Measurements from ENCODE around the gene NID2.

NID2 gene

DNA sequence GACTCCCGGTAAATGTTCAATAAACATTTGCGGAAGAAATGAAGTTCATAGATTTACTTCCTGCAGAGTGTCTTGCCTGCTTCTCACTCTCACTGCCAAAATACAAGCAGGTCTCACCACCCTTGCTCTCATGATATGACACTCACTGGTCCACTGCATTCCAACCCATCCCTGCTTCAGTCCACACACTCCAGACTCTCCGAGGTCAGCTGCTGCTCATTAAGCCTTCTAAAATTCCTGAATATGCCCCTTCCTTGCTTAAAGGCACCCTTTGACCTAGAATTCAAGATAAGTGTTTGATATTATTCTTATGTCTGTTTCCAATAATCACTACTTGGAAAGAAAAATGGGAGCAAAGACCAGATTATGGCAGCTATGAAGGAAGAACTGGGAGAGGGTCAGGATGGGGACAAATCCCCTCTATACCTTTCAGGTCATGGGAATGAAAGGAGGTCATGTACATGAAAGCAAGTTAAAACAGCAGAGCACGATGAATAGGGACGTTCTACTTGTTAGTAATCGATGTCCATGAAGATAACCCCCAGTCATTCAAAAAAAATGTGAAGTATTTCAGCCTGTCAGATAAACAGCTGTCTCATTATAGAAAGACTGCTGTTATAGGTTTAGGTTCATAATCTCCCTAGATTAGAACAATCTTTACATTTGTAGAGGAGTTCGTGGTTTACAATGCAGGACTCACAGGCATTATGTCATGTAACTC, 10.5 kb upstream of the NID2 start:
- H3K27ac ChIP-seq (ENCODE audit: low read length) = no peak overlapping the region
- peaks cover 61% of the 10 kb centered on the region for H3K27me3 ChIP-seq (ENCODE audit: low read depth, low read length)
- TF ChIP-seq, protein P1, sequence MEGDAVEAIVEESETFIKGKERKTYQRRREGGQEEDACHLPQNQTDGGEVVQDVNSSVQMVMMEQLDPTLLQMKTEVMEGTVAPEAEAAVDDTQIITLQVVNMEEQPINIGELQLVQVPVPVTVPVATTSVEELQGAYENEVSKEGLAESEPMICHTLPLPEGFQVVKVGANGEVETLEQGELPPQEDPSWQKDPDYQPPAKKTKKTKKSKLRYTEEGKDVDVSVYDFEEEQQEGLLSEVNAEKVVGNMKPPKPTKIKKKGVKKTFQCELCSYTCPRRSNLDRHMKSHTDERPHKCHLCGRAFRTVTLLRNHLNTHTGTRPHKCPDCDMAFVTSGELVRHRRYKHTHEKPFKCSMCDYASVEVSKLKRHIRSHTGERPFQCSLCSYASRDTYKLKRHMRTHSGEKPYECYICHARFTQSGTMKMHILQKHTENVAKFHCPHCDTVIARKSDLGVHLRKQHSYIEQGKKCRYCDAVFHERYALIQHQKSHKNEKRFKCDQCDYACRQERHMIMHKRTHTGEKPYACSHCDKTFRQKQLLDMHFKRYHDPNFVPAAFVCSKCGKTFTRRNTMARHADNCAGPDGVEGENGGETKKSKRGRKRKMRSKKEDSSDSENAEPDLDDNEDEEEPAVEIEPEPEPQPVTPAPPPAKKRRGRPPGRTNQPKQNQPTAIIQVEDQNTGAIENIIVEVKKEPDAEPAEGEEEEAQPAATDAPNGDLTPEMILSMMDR (IDR thresholded peaks at IDR 0.05; ENCODE audit: low read depth, low read length) = no peak
- TF ChIP-seq EZH2phosphoT487 (IDR thresholded peaks at IDR 0.05; ENCODE audit: low read depth) = no peak
- H4K20me1 ChIP-seq (ENCODE audit: insufficient read depth, low read length) = no peaks in the 10 kb centered on the region
- H3K9me3 ChIP-seq (ENCODE audit: insufficient read depth, low read length) = no peaks in the 10 kb centered on the region
- no peaks in the 10 kb centered on the region for H3K79me2 ChIP-seq (ENCODE audit: low read length)
- no peak overlapping the region for H3K4me3 ChIP-seq (ENCODE audit: low read length)
- H2AFZ ChIP-seq (ENCODE audit: low read depth, low read length) = no peak overlapping the region
- no peaks in the 10 kb centered on the region for H3K36me3 ChIP-seq (replicated peaks; ENCODE audit: low read depth, low read length)
- H3K4me1 ChIP-seq (ENCODE audit: low read length) = no peaks in the 10 kb centered on the region
- no peak overlapping the region for H3K4me2 ChIP-seq (ENCODE audit: low read length)
- H3K9ac ChIP-seq (ENCODE audit: low read length) = no peak overlapping the region

DNA sequence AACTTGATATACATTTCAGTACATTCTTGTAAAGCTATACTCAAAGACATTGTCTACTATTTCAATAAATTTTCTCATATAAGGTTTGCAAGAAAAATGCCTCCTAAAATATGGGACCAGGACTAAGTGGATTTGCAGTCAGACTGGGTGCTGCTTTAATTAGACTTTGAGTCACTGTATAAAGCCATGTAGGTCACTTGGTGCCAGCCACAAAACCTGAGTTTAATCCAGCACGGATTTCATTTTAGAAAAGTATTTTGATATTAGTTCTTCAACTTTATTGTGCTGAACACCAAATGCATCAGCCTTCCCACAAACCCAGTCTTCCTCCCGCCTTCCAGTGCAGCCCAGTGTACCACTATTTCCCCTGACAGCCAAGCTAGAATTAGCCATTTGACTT, 9.9 kb upstream of the NID2 start:
- Histone ChIP-seq H3K79me2 (ENCODE audit: low read length) (no peaks in the 10 kb centered on the region), H2AFZ (ENCODE audit: low read depth, low read length) (no peak overlapping the region), H3K9me3 (ENCODE audit: insufficient read depth, low read length) (no peaks in the 10 kb centered on the region), H3K4me2 (ENCODE audit: low read length) (no peak overlapping the region), H4K20me1 (ENCODE audit: insufficient read depth, low read length) (no peaks in the 10 kb centered on the region), H3K4me1 (ENCODE audit: low read length) (peaks cover 6% of the 10 kb centered on the region), H3K4me3 (ENCODE audit: low read length) (no peak overlapping the region), H3K9ac (ENCODE audit: low read length) (no peak overlapping the region), H3K27ac (ENCODE audit: low read length) (no peak overlapping the region), H3K36me3 (replicated peaks; ENCODE audit: low read depth, low read length) (no peaks in the 10 kb centered on the region), H3K27me3 (ENCODE audit: low read depth, low read length) (peaks cover 61% of the 10 kb centered on the region)
- TF ChIP-seq EZH2phosphoT487 (IDR thresholded peaks at IDR 0.05; ENCODE audit: low read depth) = no peak
- TF ChIP-seq, protein P1 (IDR thresholded peaks at IDR 0.05; ENCODE audit: low read depth, low read length) = no peak

DNA sequence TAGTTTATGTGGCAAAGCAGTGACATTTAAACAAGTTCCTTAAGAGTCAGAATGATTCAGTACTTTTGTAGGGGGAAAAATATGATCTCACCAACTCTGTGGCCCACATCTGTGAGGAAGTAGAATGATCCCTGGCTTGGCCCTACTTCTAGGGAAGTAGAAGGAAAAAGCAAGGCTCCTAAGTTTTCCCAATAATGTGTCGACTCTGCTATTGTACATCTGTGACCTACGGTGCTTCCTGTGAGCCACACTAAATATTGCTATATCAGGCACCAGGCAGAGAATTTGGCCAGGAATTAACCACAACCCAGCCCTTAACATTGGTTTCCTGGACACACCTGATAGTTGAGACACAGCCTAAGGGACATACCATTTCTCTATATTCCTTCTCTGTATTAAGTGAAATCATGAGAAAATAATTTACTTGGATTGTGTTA, 9.3 kb upstream of the NID2 start:
- Histone ChIP-seq H3K4me1 (ENCODE audit: low read length) (peaks cover 12% of the 10 kb centered on the region), H3K27me3 (ENCODE audit: low read depth, low read length) (peaks cover 61% of the 10 kb centered on the region), H3K9me3 (ENCODE audit: insufficient read depth, low read length) (no peaks in the 10 kb centered on the region), H3K79me2 (ENCODE audit: low read length) (no peaks in the 10 kb centered on the region), H4K20me1 (ENCODE audit: insufficient read depth, low read length) (no peaks in the 10 kb centered on the region), H2AFZ (ENCODE audit: low read depth, low read length) (no peak overlapping the region), H3K4me3 (ENCODE audit: low read length) (no peak overlapping the region), H3K36me3 (replicated peaks; ENCODE audit: low read depth, low read length) (no peaks in the 10 kb centered on the region), H3K4me2 (ENCODE audit: low read length) (no peak overlapping the region), H3K9ac (ENCODE audit: low read length) (no peak overlapping the region), H3K27ac (ENCODE audit: low read length) (no peak overlapping the region)
- TF ChIP-seq, protein P1 (IDR thresholded peaks at IDR 0.05; ENCODE audit: low read depth, low read length) = no peak
- TF ChIP-seq EZH2phosphoT487 (IDR thresholded peaks at IDR 0.05; ENCODE audit: low read depth) = no peak

DNA sequence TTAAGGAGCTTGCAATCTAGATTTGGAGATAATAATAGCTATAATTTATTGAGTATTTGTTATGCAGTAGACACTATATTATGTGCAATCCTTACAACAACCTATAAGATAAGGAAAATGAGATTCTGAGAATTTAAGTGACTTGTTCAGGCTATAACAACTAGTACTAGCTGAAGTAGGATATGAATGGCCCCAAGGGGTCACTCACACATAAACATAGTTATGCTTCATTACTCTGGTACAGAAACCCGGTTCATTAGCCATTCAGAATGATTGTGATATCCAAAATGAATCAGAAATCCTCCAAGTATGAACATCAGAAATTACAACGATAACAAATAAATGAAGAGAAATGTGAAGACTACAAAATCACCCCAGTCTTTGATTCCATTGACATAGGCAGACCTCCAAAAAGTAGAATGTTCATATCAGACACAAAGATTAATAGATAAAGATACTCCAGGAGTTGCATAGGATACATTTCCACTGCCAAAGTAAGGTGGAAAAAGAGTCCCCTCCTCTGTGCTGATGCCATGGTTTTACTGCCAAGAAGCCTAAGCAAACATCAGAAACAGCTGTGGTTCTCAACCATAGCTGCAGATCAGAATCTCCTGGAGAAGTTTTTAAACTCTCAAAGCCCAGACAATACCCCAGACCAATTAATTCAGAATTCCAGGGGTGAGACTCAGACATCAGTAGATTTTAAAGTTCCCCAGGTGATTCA, 8.6 kb upstream of the NID2 start:
- no peak for TF ChIP-seq EZH2phosphoT487 (IDR thresholded peaks at IDR 0.05; ENCODE audit: low read depth)
- TF ChIP-seq, protein P1 (IDR thresholded peaks at IDR 0.05; ENCODE audit: low read depth, low read length) = no peak
- Histone ChIP-seq H3K27ac (ENCODE audit: low read length) (no peak overlapping the region), H3K4me2 (ENCODE audit: low read length) (no peak overlapping the region)

More for the DNA sequence above, 8.6 kb upstream of the NID2 start:
- no peak overlapping the region for H3K4me3 ChIP-seq (ENCODE audit: low read length)
- H3K9ac ChIP-seq (ENCODE audit: low read length) = no peak overlapping the region
- H3K79me2 ChIP-seq (ENCODE audit: low read length) = no peaks in the 10 kb centered on the region
- no peak overlapping the region for H2AFZ ChIP-seq (ENCODE audit: low read depth, low read length)
- H3K36me3 ChIP-seq (replicated peaks; ENCODE audit: low read depth, low read length) = no peaks in the 10 kb centered on the region
- H3K27me3 ChIP-seq (ENCODE audit: low read depth, low read length) = peaks cover 68% of the 10 kb centered on the region
- peaks cover 19% of the 10 kb centered on the region for H3K4me1 ChIP-seq (ENCODE audit: low read length)
- H4K20me1 ChIP-seq (ENCODE audit: insufficient read depth, low read length) = no peaks in the 10 kb centered on the region
- no peaks in the 10 kb centered on the region for H3K9me3 ChIP-seq (ENCODE audit: insufficient read depth, low read length)
